Right lobe of liver (tissue), 6 donors: ENCODE results near the gene SCGB3A1. TPM values are rescaled to one million over a fixed set of nuclear protein-coding genes. Genes with fewer than 3 reads are reported as not detected.

Experiments used
- ATAC-seq, 4 donors: fragments of 200-7000 bp; cut with Tn5 transposase; one replicate each; pipeline ENCODE4 v1.9.1; 2020; ENCODE audit warnings: mild to moderate bottlenecking in 4 of 4, moderate library complexity in 4 of 4
- DNase-seq, 3 donors: peaks; one replicate each; pipeline ENCODE4 v3.0.0-alpha.2; 2020
- H3K27ac ChIP-seq, 3 donors: fragments of 200-600 bp; one replicate each; pipeline ENCODE4 v1.8.0; 2022
- H3K27me3 ChIP-seq, 2 donors: fragments of 200-600 bp; one replicate each; pipeline ENCODE4 v1.8.0; 2022
- H3K36me3 ChIP-seq, 4 donors: fragments of 200-600 bp; sonication (generic) in 1 of 4; one replicate each; pipeline versions ENCODE4 v1.5.1 to v1.8.0; 2017 to 2022; ENCODE audit warnings: control low read depth in 1 of 4
- H3K4me1 ChIP-seq, 4 donors: fragments of 200-600 bp; sonication (generic) in 1 of 4; one replicate each; pipeline versions ENCODE4 v1.5.1 to v1.8.0; 2017 to 2022; ENCODE audit warnings: control low read depth in 1 of 4
- H3K4me3 ChIP-seq, 3 donors: fragments of 200-600 bp; one replicate each; pipeline ENCODE4 v1.8.0; 2022
- H3K9me3 ChIP-seq, 4 donors: fragments of 200-600 bp; sonication (generic) in 1 of 4; one replicate each; pipeline versions ENCODE4 v1.5.1 to v1.8.0; 2017 to 2022; ENCODE audit warnings: control low read depth in 1 of 4
- CTCF ChIP-seq, 4 donors: fragments of 200-600 bp in 3 of 4; fragments of 450-650 bp in 1 of 4; IDR thresholded peaks; one replicate each; pipeline versions ENCODE4 v1.5.1 to v1.8.0; 2016 to 2022; ENCODE audit warnings: antibody characterized with exemption in 4 of 4, mild to moderate bottlenecking in 2 of 4
- POLR2A ChIP-seq: fragments of 450-650 bp; IDR thresholded peaks from one replicate; pipeline ENCODE4 v1.6.1; 2017; ENCODE audit warnings: antibody characterized with exemption, mild to moderate bottlenecking
- WGBS: methylation state at CpG from one replicate; pipeline ENCODE4 v1.1.6; 2018; ENCODE audit warnings: low coverage, low lambda C conversion rate; ENCODE audit not compliant: insufficient coverage; ENCODE audit errors: missing lambda C conversion rate; 5-methylcytosine and 5-hydroxymethylcytosine counted together
- intact Hi-C, 2 donors: fragments of 100-400 bp; cut with DNase I; formaldehyde crosslinking; loops; one replicate each; pipeline versions ENCODE4 v1.11.2 to v1.14.1; 2022
- total RNA-seq, 6 experiments: library from RNA; depleted of rRNA in 2 of 6; stranded (reverse); fragments of >200 nt in 2 of 6; fragmentation: NEBNext Ultra II Directional in 3 of 6; extraction: Animal tissue kit (Norgen Biotek cat#: 25700) in 3 of 6; gene quantifications; one replicate each; pipeline versions ENCODE4 v1.1.0 to v1.2.4, GENCODE V29; 2016 to 2023
- donor health status: DM: no; HTN: yes; CAD: no.
- donor health status: DM: no; HTN: no; CAD: no.
- donor health status: DM: no; HTN: no; CAD: no.
- donor health status: DM: no; HTN: yes; CAD: no.
- donor health status: DM: no; HTN: yes; CAD: no.

The SCGB3A1 gene
- total RNA-seq, 6 experiments from 2014 or later, result 0.57 to 3.3 TPM; not detected in 4

DNA sequence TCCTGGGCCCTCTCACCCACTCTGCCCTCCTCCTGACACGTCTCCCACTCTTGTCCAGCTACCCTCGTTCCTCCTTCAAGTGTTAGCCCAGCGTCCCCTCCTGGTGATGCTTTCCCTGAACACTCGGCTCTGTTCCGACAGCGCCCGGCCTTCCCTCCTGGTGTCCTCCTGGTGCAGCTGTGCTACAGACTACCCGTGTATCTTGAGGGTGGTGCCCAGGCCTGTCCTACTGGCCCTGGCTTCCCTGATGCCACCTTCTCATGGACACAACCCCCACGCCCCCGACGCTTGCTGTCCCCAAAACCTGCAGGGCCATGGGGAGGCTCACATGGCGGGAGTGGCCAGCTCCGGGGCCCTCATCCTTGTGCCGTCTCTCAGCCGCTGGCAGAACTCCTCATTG, 21.4 kb upstream of the SCGB3A1 start:
- WGBS, result 68% methylated on average over 7 of the region's 15 CpGs
- TF ChIP-seq POLR2A (no peak), CTCF (IDR thresholded peaks at IDR 0.05) (no peak)
- ATAC-seq (no peak), DNase-seq (no peak)
- H3K4me3 ChIP-seq, result no peak overlapping the region
- no peaks in the 10 kb centered on the region for H3K4me1 ChIP-seq
- no peaks in the 10 kb centered on the region for H3K27me3 ChIP-seq
- H3K9me3 ChIP-seq, result no peaks in the 10 kb centered on the region
- H3K36me3 ChIP-seq, result no peaks in the 10 kb centered on the region
- intact Hi-C loops, result no loop called here
- H3K27ac ChIP-seq, result no peak overlapping the region

- H3K36me3 ChIP-seq, result no peaks in the 10 kb centered on the region
- H3K4me3 ChIP-seq, result no peak overlapping the region
- ATAC-seq (peak in 2 of 4 donors; percentile 4 to 13), DNase-seq (no peak)
- no peak overlapping the region for H3K27ac ChIP-seq
- H3K9me3 ChIP-seq, result no peaks in the 10 kb centered on the region
- H3K4me1 ChIP-seq, result no peaks in the 10 kb centered on the region
- 76% methylated on average over 16 of the region's 30 CpGs for WGBS
- TF ChIP-seq CTCF (IDR thresholded peaks at IDR 0.05), result no peak
- no peak for TF ChIP-seq POLR2A
- no peaks in the 10 kb centered on the region for H3K27me3 ChIP-seq
- intact Hi-C loops, result no loop called here
Observed at GRCh38 chr5:180611140-180611850, 20.0 kb upstream of the SCGB3A1 start.

DNA sequence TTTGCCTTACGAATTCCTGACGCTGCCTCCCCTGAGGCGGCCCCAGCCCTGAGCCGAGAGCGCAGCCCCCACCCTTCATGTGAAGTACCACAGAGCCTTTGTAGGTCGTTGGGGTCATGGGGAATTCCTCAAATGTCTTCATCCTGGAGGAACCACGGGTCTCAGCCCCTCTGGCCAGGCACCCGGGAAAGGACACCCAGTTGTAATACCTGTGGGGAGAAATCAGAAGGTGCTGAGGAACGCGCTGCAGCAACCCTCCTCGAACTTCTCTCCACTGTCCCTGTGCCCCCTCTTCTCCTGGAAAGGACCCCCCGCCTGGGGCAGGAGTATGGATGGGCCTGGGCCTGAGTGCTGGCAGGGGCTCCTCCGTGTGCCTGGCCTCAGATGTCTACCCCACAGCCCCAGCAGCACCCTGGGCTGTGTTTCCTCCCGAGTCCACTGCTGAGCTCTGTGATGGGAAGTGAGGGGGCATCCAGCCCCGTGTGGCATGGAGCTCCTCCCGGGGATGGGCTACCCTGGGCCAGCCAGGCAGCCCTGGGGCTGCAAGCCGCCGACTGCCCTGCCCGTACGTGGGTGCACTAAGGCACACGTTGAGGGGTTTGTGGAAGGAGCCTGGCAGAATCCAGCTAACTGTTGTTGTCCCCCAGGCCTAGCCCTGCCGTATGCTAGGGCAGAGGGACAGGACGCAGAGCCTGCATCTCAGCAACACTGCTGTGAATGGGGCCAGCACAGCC, 18.7 kb upstream of the SCGB3A1 start:
- Histone ChIP-seq H3K4me3 (no peak overlapping the region), H3K27me3 (no peaks in the 10 kb centered on the region), H3K27ac (no peak overlapping the region), H3K36me3 (no peaks in the 10 kb centered on the region), H3K4me1 (no peaks in the 10 kb centered on the region), H3K9me3 (no peaks in the 10 kb centered on the region)
- 35% methylated on average over 2 of the region's 23 CpGs for WGBS
- TF ChIP-seq CTCF (IDR thresholded peaks at IDR 0.05) (no peak), POLR2A (no peak)
- intact Hi-C loops, result no loop called here
- DNase-seq (no peak), ATAC-seq (no peak)

- no peaks in the 10 kb centered on the region for H3K4me1 ChIP-seq
- ATAC-seq (no peak), DNase-seq (no peak)
- no peak for TF ChIP-seq POLR2A
- TF ChIP-seq CTCF (IDR thresholded peaks at IDR 0.05), result no peak
- H3K27me3 ChIP-seq, result no peaks in the 10 kb centered on the region
- 73% methylated on average over 4 of the region's 15 CpGs for WGBS
- no peak overlapping the region for H3K4me3 ChIP-seq
- H3K9me3 ChIP-seq, result no peaks in the 10 kb centered on the region
- no peaks in the 10 kb centered on the region for H3K36me3 ChIP-seq
- H3K27ac ChIP-seq, result no peak overlapping the region
- intact Hi-C loops, result no loop called here
Observed at GRCh38 chr5:180609386-180609785, 18.1 kb upstream of the SCGB3A1 start.
